Left lobe of liver (tissue), 2 donors: ENCODE results near the gene TTC16. TPM values are rescaled to one million over a fixed set of nuclear protein-coding genes. Genes with fewer than 3 reads are reported as not detected.
"Not testable (repeated sequence)": the region's sequence is repeated elsewhere in the genome, so short reads cannot be mapped to it uniquely, and the experiment has no call there.

Experiments used
- ATAC-seq: fragments of 200-7000 bp; cut with Tn5 transposase; one replicate; pipeline ENCODE4 v1.9.1; 2020; ENCODE audit warnings: mild to moderate bottlenecking, moderate library complexity
- DNase-seq: peaks from one replicate; pipeline ENCODE4 v3.0.0-alpha.2; 2020; ENCODE audit warnings: low spot score
- total RNA-seq: library from RNA; stranded (reverse); gene quantifications from one replicate; pipeline ENCODE4 v1.2.1, GENCODE V29; 2021
- donor health status: DM: no; HTN: no; CAD: no; lungs with moderate emphysema.
- donor health status: DM: no; HTN: yes; CAD: no.

The TTC16 gene
- total RNA-seq, 1 donor from 2014 or later: not detected

GRCh38 chr9:127739614-127740330, 23.9 kb downstream of the TTC16 start:
- DNase-seq (no peak), ATAC-seq (no peak)

- ATAC-seq (peak; percentile 62), DNase-seq (no peak)
Observed at GRCh38 chr9:127741831-127742434, 26.1 kb downstream of the TTC16 start.

- no peak for DNase-seq
- ATAC-seq: no peak
Observed at GRCh38 chr9:127742435-127743088, 26.7 kb downstream of the TTC16 start.

GRCh38 chr9:127744398-127745110, 28.7 kb downstream of the TTC16 start:
- DNase-seq (no peak), ATAC-seq (no peak)

- DNase-seq (no peak), ATAC-seq (no peak)
Observed at GRCh38 chr9:127746959-127747569, 31.2 kb downstream of the TTC16 start.

- DNase-seq (no peak), ATAC-seq (no peak)
Observed at GRCh38 chr9:127749090-127749787, 33.4 kb downstream of the TTC16 start.

- DNase-seq (no peak), ATAC-seq (peak; percentile 64)
Observed at GRCh38 chr9:127751269-127752054, 35.6 kb downstream of the TTC16 start.

- no peak for DNase-seq
Observed at GRCh38 chr9:127753148-127753547, 37.3 kb downstream of the TTC16 start.

GRCh38 chr9:127753622-127754021, 37.7 kb downstream of the TTC16 start:
- ATAC-seq (no peak), DNase-seq (no peak)

More at GRCh38 chr9:127753148-127753547, 37.3 kb downstream of the TTC16 start:
- no peak for ATAC-seq

GRCh38 chr9:127754099-127755060, 38.5 kb downstream of the TTC16 start:
- DNase-seq (no peak), ATAC-seq (no peak)

GRCh38 chr9:127755061-127756060, 39.5 kb downstream of the TTC16 start:
- no peak for DNase-seq
- no peak for ATAC-seq

- ATAC-seq (no peak), DNase-seq (no peak)
Observed at GRCh38 chr9:127756233-127756632, 40.4 kb downstream of the TTC16 start.

- DNase-seq, ATAC-seq: not testable (repeated sequence)
Observed at GRCh38 chr9:127756776-127757175, 40.9 kb downstream of the TTC16 start.

GRCh38 chr9:127758843-127759242, 43.0 kb downstream of the TTC16 start:
- no peak for ATAC-seq
- no peak for DNase-seq

GRCh38 chr9:127761061-127761460, 45.2 kb downstream of the TTC16 start:
- DNase-seq (no peak), ATAC-seq (no peak)

- no peak for DNase-seq
- ATAC-seq: no peak
Observed at GRCh38 chr9:127761491-127761956, 45.6 kb downstream of the TTC16 start.

- peak; percentile 59 for ATAC-seq
- DNase-seq: no peak
Observed at GRCh38 chr9:127762111-127762676, 46.3 kb downstream of the TTC16 start.
